GM18517 (cell line): ENCODE data around the gene PHF21A.
"Not testable (repeated sequence)": the region's sequence is repeated elsewhere in the genome, so short reads cannot be mapped to it uniquely, and the experiment has no call there.

Experiments used
- ATAC-seq: cut with Tn5 transposase; IDR thresholded peaks from one replicate; pipeline ENCODE4 v1.9.1; 2021; ENCODE audit warnings: mild to moderate bottlenecking, moderate library complexity; ENCODE audit not compliant: unreplicated experiment

PHF21A gene

GRCh38 chr11:46120346-46121300 is 631 bp downstream of the PHF21A start:
- ATAC-seq = no peak

DNA sequence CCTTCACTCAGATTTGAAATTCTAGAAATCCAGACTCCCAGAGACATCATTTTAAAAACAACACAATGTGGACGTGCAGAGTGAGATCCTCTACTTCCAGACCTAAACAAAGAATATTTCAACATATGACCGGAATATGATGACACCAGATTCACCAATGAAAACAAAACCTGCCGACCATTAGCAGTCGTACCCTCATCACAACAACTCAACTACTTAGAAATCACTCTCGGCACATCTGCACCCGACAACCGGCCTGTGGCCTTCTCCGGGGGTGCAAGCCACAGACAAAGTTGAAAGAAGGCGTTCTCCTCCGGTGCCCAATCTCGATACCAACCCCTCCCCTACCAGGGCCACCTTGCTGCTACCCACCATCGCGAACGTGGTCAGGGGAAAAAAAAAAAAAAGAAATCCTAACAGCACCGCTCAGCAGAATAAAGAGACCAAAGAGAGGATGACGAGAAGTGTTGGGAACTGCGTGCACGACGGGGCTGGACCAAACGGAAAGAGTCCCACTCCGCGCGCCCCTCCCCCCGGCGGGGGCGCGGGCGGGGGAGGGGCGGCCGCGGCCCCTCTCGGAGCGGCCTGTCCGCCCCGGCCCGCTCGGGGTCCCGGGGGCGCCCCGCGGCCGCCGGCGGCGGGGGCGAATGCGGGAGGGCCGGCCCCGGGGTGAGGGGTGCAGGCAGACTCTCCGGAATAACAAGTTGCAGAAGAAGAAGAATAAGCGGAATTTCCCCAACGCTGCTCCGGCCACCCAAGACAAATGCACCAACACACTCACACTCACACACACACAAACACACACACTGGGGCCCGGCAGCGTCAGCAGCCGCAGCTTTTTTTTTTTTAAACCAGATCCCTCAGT is 1.7 kb downstream of the PHF21A start:
- peak; percentile 39 for ATAC-seq

DNA sequence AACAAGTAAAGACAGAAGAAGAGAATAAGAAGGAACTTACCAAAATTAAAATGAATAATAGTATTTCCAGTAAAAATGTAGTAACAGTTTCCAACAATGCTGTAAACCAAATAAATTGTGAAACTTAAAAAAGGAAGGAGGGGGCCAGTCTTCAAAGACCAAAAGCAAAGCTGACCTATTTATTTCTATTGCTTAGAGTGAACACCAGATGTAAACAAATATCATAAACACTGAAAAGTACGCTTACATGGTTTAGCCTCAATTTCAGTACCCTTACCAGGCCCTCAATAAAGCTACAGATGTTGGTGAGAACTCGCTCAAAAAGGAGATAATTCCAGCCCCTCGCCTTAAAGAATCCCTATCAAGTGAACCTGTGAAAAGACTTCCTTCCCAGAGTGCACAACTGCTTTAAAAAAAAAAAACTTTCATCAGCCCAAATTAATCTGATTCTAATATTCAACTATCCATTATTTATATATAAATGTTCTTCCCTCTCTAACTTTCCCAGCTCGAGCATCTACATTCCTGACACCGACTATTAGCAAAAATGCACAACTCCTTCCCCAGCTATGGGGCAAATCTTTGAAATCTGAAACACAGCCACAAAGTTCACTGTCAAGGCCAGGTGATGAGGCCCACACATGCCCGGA is 2.4 kb downstream of the PHF21A start:
- no peak for ATAC-seq

- ATAC-seq = no peak
These were observed 3.4 kb downstream of the PHF21A start for GRCh38 chr11:46117842-46118241.

GRCh38 chr11:46116712-46117037 is 4.6 kb downstream of the PHF21A start:
- ATAC-seq = not testable (repeated sequence)

GRCh38 chr11:46116007-46116711 is 5.1 kb downstream of the PHF21A start:
- ATAC-seq = no peak

DNA sequence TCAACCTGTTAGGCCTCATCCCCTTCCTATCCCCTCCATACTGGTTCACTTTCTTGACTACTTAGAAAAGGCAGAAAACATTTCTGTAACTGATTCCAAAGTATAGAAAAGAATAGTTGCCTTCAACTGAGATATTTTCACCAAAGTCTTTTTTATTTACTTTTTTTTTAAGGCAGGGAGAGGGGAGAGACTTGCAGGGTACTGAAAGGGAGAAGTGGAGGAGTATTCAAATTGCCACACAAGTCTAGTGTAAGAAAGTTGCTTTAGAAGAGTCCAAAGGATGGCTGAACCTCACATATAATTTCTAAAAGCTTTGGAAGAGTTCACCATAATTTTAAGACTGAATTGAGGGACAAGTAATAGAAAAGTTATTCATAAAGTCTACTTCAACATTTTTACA is 6.3 kb downstream of the PHF21A start:
- no peak for ATAC-seq

DNA sequence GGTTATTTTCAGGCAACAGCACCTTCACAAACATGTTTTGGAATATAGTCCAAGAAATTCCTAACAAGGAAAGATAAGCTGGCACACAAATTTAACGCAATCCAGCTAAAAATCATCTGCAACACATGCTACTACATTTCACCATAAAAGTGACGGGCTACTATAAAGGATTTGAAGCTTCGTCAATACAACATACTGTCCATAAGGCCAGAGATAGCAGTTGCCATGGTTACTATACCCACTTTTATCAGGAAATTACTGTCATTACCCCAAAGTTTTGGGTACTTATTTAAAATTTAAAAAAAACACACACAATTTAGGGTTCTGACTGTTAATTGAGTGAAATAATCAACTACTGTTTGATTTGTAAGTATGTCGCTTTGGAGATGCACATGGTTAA is 6.9 kb downstream of the PHF21A start:
- ATAC-seq = no peak

GRCh38 chr11:46112961-46113607 is 8.2 kb downstream of the PHF21A start:
- peak; percentile 62 for ATAC-seq

DNA sequence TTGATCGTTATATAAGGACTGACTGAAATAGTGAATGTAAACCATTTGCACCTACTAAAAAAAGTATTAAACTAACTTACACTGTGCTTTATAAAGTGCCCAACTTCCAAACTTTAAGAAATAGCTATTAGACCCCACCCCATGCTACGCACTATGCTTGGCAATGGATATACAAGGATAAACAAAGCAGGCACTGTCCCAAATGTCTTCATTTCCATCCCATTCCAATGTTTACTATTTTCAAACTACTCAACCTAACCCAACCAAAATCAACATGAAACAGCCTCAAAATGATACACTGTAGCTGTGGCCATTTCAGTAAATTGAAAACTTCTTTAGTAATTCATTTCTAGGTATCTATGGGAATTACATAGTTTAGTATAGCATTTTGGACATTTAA is 12.5 kb downstream of the PHF21A start:
- no peak for ATAC-seq

DNA sequence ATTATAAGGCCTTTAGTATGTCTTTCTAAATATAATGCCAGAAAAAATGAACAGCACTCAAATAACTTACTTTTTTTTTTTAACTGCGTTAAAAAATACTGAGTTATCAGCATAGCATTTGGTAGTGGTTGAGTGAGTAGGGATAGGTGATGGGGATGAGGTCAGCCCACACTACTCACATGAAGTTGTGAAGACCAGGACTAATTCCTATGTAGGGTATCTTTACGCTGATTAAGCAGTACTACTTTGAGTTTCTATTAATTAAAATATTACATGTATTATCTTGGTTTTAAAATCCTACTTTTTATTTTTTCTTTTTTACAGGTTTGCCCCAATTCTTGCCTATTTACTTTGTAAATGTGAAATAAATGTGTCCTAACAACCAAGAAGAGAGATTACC is 13.5 kb downstream of the PHF21A start:
- no peak for ATAC-seq

DNA sequence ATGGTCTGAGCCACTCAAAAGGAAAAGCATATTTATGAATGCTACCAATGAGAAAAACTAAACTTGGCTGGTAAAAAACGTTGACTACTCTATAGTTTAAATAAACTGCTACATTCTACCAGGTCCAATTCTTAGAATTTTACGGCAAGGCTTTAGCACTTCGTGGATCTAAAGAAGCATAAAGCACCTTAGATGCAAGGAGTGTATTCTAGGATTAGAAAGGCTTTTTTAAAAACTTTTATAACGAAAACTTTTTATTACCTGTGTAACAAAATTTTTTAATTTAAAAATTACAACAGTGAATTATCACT is 13.9 kb downstream of the PHF21A start:
- no peak for ATAC-seq

DNA sequence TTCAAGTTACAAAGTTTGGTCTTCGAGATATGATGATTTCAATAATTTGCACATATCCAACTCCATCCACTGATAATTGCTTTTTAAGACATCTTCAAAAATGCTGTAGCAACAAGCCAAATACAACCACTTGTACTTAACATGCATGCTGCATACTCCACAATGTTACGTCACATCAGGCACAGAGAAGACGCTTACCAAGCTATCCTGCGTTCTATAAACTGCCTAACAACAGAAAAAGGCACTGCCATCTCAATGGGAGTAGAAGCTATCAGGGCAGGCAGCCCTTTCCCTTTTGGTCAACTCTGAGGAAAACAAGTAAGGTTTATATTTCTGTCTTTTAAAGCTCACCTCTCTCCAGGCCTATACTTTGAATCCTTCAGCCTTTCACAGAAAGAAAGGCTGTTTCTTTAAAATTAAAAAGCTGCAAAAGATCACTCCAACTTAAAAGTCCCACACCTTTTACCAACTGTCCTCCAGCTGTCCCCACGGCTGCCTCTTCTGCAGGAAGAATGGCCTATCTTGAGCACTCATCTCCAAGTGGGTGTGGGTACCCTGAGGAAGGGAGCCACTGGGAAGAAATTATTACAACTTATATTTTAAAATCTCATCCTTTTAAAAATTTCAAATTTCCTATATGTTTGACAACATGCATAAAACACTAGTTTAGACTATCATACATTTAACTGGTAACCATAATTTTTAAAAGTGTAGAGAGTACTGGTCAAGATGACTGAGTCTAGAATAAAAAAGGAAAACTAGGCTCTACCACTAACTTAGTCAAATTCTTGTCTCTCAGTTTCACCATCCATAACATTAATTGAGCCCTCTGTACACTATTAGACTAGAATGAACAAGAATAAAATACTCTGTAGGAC is 14.5 kb downstream of the PHF21A start:
- ATAC-seq = no peak

DNA sequence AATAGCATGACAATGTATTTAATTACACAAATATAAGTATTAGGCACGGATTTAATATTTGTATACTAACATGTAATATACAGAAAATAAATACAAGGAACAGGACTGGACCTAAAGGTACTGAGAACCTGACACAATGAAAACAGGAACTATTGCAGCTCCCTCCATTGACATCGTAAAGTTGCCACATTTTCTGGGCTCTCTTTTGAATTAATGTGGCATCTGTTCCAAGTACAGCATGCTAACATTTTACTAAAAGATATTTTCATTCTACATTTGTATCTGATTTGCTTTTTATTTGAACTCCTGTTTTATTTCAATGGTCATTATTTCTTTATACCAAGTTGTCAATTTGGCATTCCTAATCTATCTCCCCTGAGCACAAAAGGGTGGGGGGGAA is 15.3 kb downstream of the PHF21A start:
- no peak for ATAC-seq

- ATAC-seq = no peak
These were observed 16.1 kb downstream of the PHF21A start for GRCh38 chr11:46105134-46105628.

DNA sequence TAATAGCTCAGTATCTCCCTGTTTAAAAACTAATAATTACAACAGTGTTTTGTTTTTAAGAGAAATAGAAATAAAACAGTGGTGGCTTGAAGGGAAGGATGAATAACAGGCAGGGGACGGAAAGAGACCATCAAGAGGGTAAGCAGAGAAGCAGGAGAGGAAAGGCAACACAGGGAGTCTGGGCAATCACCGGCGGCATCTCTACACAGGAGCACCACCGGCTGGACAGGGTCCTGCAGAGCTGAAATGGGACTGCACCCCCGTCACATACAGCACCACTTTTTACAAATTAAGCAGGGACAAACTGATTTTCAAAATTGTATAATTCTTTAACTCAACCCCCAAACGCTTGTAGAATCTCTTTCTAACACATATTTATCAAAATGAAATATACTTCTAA is 18.4 kb downstream of the PHF21A start:
- no peak for ATAC-seq

DNA sequence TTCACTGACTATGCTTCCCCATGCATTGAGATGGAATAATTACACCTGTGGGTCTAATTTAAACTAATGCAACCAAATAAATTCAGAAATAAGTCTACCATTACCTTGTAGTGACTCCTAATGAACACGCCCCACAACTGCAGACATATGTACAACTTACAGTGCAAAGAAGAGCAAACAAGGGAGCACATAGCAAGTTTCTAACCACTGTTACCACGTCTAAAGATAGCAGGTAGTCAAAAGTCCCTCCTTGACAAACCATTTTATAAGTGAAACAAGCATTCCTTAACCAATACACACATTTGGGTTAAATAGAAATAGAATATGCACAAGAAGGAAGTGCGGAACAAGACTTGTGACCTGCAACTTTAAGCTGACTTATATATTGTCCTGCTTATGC is 20.6 kb downstream of the PHF21A start:
- ATAC-seq = peak; percentile 73

- ATAC-seq = no peak
These were observed 21.3 kb downstream of the PHF21A start for GRCh38 chr11:46099963-46100316.

DNA sequence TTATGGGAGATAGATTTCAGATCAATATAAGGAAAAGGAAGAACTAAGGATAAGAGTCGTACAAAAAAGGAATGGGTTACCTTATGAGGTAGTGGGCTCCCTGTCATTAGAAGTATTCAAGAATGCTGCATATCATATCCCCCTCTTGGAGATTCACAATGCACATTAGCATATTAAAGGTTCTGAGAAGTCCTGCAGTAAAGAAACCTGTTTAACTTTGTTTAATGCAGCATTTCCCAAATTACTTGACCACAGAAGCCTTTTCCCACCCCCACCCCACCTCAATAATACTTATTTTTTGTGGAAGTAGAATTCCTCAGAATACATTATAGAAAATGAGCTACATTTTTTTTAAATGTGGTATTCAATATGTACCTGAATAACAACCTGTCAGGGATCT is 30.9 kb downstream of the PHF21A start:
- no peak for ATAC-seq
